Nephron progenitor cell (in vitro differentiated cells): ENCODE data around the gene GRB2.

Experiments used
- DNase-seq: peaks from one replicate; pipeline ENCODE4 v3.0.0; 2021
- H3K27ac Mint-ChIP-seq: 2 replicates; pipeline ENCODE4 v1.8.0; 2021; ENCODE audit warnings: mild to moderate bottlenecking, moderate library complexity, mixed read lengths
- H3K27me3 Mint-ChIP-seq: 2 replicates; pipeline ENCODE4 v1.8.0; 2021; ENCODE audit warnings: mild to moderate bottlenecking, low read depth, mixed read lengths; ENCODE audit not compliant: poor library complexity
- H3K36me3 Mint-ChIP-seq: 2 replicates; pipeline ENCODE4 v1.8.0; 2021; ENCODE audit warnings: low read depth, mixed read lengths
- H3K4me1 Mint-ChIP-seq: 2 replicates; pipeline ENCODE4 v1.8.0; 2021; ENCODE audit warnings: mixed read lengths
- H3K4me3 Mint-ChIP-seq: 2 replicates; pipeline ENCODE4 v1.8.0; 2021; ENCODE audit warnings: mild to moderate bottlenecking, moderate library complexity, mixed read lengths
- H3K9me3 Mint-ChIP-seq: 2 replicates; pipeline ENCODE4 v1.8.0; 2021; ENCODE audit warnings: mild to moderate bottlenecking, moderate library complexity, mixed read lengths
- CTCF ChIP-seq: fragments of 200-600 bp; sonication (generic); IDR thresholded peaks from 2 replicates; pipeline ENCODE4 v1.5.0; 2021; ENCODE audit warnings: antibody characterized with exemption

GRB2 gene

GRCh38 chr17:75341784-75342486, 63.5 kb downstream of the GRB2 start:
- no peak for TF ChIP-seq CTCF
- no peak overlapping the region for H3K4me3 Mint-ChIP-seq
- no peak for DNase-seq
- H3K9me3 Mint-ChIP-seq: no peaks in the 10 kb centered on the region
- H3K36me3 Mint-ChIP-seq: peaks cover 8% of the 10 kb centered on the region
- no peaks in the 10 kb centered on the region for H3K27me3 Mint-ChIP-seq
- H3K27ac Mint-ChIP-seq: no peak overlapping the region
- H3K4me1 Mint-ChIP-seq: peaks cover 57% of the 10 kb centered on the region

- H3K9me3 Mint-ChIP-seq: no peaks in the 10 kb centered on the region
- no peak for DNase-seq
- H3K4me3 Mint-ChIP-seq: no peak overlapping the region
- no peak for TF ChIP-seq CTCF
- H3K27ac Mint-ChIP-seq: peak overlapping the region; percentile 35
- H3K4me1 Mint-ChIP-seq: peaks cover 52% of the 10 kb centered on the region
- peaks cover 8% of the 10 kb centered on the region for H3K36me3 Mint-ChIP-seq
- no peaks in the 10 kb centered on the region for H3K27me3 Mint-ChIP-seq
These were observed 64.8 kb downstream of the GRB2 start for GRCh38 chr17:75340631-75341030.

GRCh38 chr17:75339971-75340370, 65.5 kb downstream of the GRB2 start:
- no peak for DNase-seq
- TF ChIP-seq CTCF: no peak
- Mint-ChIP-seq H3K4me3 (no peak overlapping the region), H3K36me3 (peaks cover 8% of the 10 kb centered on the region), H3K9me3 (no peaks in the 10 kb centered on the region), H3K4me1 (peaks cover 46% of the 10 kb centered on the region), H3K27ac (no peak overlapping the region), H3K27me3 (no peaks in the 10 kb centered on the region)

GRCh38 chr17:75338335-75338734, 67.1 kb downstream of the GRB2 start:
- no peak overlapping the region for H3K4me3 Mint-ChIP-seq
- H3K4me1 Mint-ChIP-seq: peaks cover 30% of the 10 kb centered on the region
- DNase-seq: no peak
- no peaks in the 10 kb centered on the region for H3K27me3 Mint-ChIP-seq
- H3K36me3 Mint-ChIP-seq: peaks cover 8% of the 10 kb centered on the region
- TF ChIP-seq CTCF: no peak
- H3K27ac Mint-ChIP-seq: peak overlapping the region; percentile 7
- no peaks in the 10 kb centered on the region for H3K9me3 Mint-ChIP-seq

- Mint-ChIP-seq H3K36me3 (peaks cover 23% of the 10 kb centered on the region), H3K27ac (no peak overlapping the region), H3K4me3 (no peak overlapping the region), H3K4me1 (peaks cover 13% of the 10 kb centered on the region), H3K9me3 (no peaks in the 10 kb centered on the region), H3K27me3 (no peaks in the 10 kb centered on the region)
- no peak for TF ChIP-seq CTCF
- no peak for DNase-seq
These were observed 70.2 kb downstream of the GRB2 start for GRCh38 chr17:75335315-75335714.

- Mint-ChIP-seq H3K27me3 (no peaks in the 10 kb centered on the region), H3K4me1 (peaks cover 13% of the 10 kb centered on the region), H3K4me3 (no peak overlapping the region), H3K9me3 (no peaks in the 10 kb centered on the region), H3K27ac (no peak overlapping the region), H3K36me3 (peaks cover 19% of the 10 kb centered on the region)
- DNase-seq: no peak
- TF ChIP-seq CTCF: no peak
These were observed 70.8 kb downstream of the GRB2 start for GRCh38 chr17:75334723-75335122.
